Measurements from ENCODE around the gene CLIC6.

DNA sequence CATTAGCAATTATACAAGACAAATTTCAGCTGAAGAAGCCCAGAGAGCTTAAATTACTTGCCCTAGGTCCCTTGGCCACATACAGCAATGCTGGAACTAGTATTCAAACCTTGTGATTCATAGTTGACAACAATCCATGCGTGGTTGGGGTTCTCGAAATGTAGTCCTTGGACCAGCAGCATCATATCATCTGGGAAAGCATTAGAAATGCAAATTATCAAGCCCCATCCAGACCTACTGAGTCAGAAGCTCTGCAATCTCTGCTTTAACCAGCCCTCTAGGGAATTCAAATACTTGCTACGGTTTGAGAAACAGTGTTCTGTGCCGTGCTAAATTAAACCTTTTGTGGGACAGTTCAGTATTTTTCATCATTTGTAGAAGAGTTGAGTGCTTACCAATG lies 65.1 kb downstream of the CLIC6 start:
- TF ChIP-seq, protein P1, sequence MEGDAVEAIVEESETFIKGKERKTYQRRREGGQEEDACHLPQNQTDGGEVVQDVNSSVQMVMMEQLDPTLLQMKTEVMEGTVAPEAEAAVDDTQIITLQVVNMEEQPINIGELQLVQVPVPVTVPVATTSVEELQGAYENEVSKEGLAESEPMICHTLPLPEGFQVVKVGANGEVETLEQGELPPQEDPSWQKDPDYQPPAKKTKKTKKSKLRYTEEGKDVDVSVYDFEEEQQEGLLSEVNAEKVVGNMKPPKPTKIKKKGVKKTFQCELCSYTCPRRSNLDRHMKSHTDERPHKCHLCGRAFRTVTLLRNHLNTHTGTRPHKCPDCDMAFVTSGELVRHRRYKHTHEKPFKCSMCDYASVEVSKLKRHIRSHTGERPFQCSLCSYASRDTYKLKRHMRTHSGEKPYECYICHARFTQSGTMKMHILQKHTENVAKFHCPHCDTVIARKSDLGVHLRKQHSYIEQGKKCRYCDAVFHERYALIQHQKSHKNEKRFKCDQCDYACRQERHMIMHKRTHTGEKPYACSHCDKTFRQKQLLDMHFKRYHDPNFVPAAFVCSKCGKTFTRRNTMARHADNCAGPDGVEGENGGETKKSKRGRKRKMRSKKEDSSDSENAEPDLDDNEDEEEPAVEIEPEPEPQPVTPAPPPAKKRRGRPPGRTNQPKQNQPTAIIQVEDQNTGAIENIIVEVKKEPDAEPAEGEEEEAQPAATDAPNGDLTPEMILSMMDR (conservative IDR thresholded peaks at IDR 0.05): no peak
- no peak for TF ChIP-seq ZFX (IDR thresholded peaks at IDR 0.05)

Measured in C4-2B (cell line).